HG02571 (cell line): ENCODE results near the gene GAB2.

ENCODE experiments used
- ATAC-seq: cut with Tn5 transposase; IDR thresholded peaks from one replicate; pipeline ENCODE4 v1.9.1; 2021; ENCODE audit warnings: mild to moderate bottlenecking, moderate library complexity; ENCODE audit not compliant: unreplicated experiment

The GAB2 gene

DNA sequence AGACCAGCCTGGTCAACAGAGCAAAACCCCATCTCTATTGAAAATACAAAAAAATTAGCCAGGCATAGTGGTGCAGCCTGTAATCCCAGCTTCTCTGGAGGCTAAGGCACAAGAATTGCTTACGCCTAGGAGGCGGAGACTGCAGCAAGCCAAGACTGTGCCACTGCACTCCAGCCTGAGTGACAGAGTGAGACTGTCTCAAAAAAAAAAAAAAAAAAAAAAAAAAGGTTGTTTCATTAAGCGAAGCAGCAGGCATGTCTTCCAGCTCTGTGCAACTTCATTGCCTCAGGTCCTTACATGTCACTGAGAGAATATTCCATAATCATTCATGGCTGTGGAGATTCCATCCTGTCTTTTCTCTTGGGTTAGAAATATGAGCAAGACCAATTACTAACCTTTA is 16.9 kb downstream of the GAB2 start:
- ATAC-seq: no peak

- no peak for ATAC-seq
Measured at GRCh38 chr11:78400116-78400515, 17.5 kb downstream of the GAB2 start.

- no peak for ATAC-seq
Measured at GRCh38 chr11:78399136-78399535, 18.5 kb downstream of the GAB2 start.

DNA sequence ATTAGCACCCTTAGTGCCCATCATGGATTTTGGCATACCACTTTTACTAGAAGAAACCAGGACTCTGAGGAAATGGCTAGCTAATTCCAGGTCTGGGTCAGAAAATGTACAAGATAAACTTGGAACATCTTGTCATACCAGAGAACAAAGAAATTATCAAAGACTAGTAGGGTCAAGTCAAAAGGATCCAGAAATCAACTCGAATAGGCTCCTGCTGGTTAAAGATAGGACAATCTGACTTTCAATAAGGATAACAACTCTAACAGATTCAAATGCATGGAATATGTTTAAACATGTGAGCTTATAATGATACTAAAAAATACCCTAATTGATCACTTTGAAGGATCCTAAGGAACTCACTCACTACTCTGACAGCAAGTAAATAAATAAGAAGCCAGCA is 18.9 kb downstream of the GAB2 start:
- ATAC-seq: no peak

DNA sequence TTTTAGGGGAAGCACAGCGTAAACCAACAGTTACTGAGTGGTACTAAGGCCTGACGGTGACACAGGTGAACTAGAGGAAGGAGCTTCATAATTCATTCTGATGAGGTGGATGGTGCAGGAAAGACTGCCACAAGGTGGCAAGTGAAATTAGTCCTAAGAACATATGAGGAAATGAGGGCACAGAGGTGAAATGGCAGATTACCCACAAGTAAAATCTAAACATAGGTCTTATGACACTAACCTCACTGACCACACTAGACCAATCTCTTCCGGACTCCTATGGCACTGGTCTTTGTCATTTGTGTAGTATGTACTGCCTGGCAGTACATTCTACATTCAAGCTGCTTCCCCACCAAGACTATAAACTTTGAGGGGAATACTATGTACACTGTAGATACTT is 20.2 kb downstream of the GAB2 start:
- no peak for ATAC-seq

GRCh38 chr11:78395597-78395996 is 22.0 kb downstream of the GAB2 start:
- no peak for ATAC-seq

- no peak for ATAC-seq
Measured at GRCh38 chr11:78392854-78393253, 24.8 kb downstream of the GAB2 start.

GRCh38 chr11:78391424-78391823 is 26.2 kb downstream of the GAB2 start:
- ATAC-seq: no peak

DNA sequence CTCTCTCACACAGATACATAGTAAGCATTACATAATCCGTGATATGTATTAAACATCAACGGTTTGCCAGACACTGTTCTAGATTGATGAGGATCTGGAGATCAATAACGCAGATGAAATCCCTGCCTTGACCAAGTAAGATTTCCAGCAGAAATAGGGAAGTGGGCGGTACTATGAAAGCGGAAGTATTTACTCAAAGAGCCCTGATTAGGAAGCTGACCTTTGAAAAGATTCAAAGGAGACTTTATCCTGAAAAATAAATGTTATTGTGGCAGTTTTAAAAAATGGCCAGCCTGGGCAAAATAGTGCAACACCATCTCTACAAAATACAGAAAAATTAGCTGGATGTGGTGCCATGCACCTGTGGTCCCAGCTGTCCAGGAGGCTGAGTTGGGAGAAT is 26.8 kb downstream of the GAB2 start:
- no peak for ATAC-seq

GRCh38 chr11:78386215-78386941 is 31.2 kb downstream of the GAB2 start:
- ATAC-seq: no peak

- ATAC-seq: no peak
Measured at GRCh38 chr11:78385205-78385604, 32.4 kb downstream of the GAB2 start.

DNA sequence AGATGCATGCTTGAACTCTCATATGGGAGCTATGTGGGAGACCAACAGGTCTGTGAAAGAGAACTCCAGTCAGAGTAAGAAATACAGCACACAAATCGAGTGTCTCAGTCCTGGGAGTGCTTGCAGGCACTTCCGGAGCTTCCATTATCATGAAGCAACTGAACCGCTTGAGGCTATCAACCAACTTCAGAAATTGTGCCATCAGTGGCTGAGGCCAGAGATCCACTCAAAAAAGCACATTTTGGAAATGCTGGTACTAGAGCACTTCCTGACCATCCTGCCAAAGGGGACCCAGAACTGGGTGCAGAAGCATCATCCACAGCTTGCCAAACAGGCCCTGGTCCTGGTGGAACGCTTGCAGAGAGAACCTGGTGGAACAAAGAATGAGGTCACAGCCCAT is 33.4 kb downstream of the GAB2 start:
- no peak for ATAC-seq

DNA sequence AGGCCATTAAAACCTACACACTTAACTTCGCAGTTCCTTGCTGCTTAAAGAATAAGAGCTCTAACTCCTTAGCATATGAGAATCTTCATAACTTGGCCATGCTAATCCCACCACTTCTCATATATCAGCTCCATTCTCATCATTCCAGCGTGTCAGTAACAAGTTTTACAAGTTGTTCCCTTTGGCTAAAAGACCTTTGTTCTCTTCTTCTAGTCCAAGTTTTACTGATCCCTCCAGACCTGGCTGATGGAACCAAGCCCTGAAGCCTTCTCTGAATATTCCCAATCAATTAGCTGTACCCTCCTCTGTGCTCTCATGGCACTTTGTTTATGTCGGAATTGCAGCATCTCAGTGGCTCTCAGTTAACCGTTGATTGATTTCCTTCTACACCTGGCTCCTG is 35.8 kb downstream of the GAB2 start:
- no peak for ATAC-seq

- no peak for ATAC-seq
Measured at GRCh38 chr11:78380615-78381051, 37.0 kb downstream of the GAB2 start.

GRCh38 chr11:78379039-78379670 is 38.5 kb downstream of the GAB2 start:
- ATAC-seq: no peak

DNA sequence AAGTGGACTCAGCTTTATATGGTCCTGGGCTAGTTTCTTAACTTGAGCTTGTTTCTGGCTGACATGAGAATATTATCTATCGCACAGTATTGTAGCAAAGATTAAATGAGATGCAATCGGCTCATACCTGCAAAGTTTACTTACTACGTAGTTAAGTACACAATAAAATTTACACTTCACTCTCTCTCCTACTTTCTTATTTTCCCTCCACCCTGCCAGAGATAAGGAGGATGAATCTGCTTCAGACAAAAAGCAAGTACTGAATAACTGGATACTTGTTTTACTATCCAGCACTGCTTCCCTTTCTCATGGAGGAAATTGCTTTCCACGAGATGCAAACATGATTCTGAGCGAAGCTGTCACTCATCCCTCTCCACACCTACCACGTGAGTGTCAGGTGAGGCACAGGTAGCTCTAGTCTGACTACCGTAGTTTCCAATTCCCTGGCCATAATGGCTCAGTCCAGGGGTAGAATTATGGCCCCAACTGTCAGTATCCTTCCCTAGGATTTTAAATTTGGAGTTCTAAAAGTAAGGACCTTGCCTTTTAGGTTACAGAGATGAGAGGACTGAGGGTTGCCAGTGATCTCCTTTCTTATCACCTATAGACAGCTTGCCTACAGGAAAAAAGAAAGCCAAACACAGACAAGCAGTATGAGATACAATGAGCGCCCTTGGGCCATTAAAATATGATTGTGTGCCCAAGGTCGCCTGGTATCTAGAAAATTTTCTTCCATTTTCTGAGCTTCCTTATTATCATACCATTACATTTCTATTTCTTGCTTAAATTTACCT is 39.8 kb downstream of the GAB2 start:
- no peak for ATAC-seq

- ATAC-seq: no peak
Measured at GRCh38 chr11:78376858-78377257, 40.8 kb downstream of the GAB2 start.

GRCh38 chr11:78374917-78375316 is 42.7 kb downstream of the GAB2 start:
- ATAC-seq: no peak

DNA sequence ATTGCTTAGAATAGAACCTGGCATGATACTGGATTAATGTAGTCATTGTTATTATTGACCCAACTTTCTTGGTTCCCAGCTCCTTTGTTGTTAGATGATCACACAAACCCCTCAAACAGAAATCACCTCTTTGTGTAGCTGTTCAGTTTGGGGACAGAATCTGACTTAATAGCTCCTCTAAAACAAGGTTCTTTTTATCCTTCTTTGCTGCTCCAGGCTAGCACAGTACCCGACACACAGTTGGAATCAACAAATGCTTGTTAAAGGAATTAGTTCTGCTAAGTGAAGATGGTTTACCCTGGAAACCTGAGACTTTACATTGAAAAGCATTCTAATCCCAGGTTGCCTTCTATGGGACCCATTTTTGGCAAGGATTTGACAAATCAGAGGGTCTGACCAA is 43.9 kb downstream of the GAB2 start:
- no peak for ATAC-seq

DNA sequence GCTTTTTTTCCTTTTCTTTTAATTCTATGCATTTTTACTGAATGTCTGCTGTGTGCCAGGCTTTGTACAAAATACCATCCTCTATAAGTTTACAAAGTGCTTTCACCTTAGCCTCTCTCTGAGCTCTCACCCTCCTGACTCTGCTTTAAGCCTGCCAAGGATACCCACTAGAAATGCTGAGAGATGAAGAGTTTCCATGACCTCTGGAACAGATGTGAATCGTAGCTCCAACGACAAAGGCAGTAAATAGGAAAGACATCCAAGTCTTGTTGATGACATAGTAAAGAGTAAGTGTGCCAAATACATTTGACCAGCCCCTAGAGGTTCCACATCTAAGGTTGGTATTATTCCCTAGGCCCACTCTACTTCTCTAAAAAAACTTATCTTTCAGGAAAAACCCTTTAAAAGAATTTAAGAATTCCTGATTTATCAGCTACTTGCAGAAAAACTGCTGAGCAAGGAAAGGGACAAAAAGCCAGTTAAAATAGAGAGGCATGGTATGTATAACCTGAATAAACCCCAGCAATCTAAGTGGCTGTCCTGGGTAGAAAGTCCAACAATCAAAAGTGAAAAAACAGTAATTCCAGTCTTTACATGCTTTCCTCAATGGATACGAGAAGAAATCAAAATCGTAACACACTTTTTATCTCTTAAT is 45.4 kb downstream of the GAB2 start:
- ATAC-seq: no peak

- no peak for ATAC-seq
Measured at GRCh38 chr11:78371221-78371891, 46.3 kb downstream of the GAB2 start.
